ENCODE measurements around the gene PER3. TPM values are rescaled to one million over a fixed set of nuclear protein-coding genes. Genes with fewer than 3 reads are reported as not detected.
A peak's percentile ranks its signal among the peaks of the same experiment; 100 is the strongest.

PER3 gene
- total RNA-seq, 2 donors from 2014 or later: 3.9 to 6.3 TPM

- Mint-ChIP-seq H3K36me3 (ENCODE audit: low read depth) (no peaks in the 10 kb centered on the region), H3K4me1 (no peaks in the 10 kb centered on the region), H3K9me3 (peaks cover 11% of the 10 kb centered on the region), H3K4me3 (no peak overlapping the region), H3K27me3 (ENCODE audit: insufficient read depth) (peaks cover 5% of the 10 kb centered on the region), H3K27ac (no peak overlapping the region)
- TF ChIP-seq, protein P1, sequence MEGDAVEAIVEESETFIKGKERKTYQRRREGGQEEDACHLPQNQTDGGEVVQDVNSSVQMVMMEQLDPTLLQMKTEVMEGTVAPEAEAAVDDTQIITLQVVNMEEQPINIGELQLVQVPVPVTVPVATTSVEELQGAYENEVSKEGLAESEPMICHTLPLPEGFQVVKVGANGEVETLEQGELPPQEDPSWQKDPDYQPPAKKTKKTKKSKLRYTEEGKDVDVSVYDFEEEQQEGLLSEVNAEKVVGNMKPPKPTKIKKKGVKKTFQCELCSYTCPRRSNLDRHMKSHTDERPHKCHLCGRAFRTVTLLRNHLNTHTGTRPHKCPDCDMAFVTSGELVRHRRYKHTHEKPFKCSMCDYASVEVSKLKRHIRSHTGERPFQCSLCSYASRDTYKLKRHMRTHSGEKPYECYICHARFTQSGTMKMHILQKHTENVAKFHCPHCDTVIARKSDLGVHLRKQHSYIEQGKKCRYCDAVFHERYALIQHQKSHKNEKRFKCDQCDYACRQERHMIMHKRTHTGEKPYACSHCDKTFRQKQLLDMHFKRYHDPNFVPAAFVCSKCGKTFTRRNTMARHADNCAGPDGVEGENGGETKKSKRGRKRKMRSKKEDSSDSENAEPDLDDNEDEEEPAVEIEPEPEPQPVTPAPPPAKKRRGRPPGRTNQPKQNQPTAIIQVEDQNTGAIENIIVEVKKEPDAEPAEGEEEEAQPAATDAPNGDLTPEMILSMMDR (conservative IDR thresholded peaks at IDR 0.05): peak; percentile 55
- Histone ChIP-seq H3K9me3 (ENCODE audit: control insufficient read depth, low read length) (peaks cover 12% of the 10 kb centered on the region), H3K27me3 (ENCODE audit: control insufficient read depth, insufficient read depth, low read length, poor library complexity, severe bottlenecking) (no peaks in the 10 kb centered on the region), H3K9ac (ENCODE audit: extremely low read depth, low read length, poor library complexity, severe bottlenecking) (no peak overlapping the region), H3K4me3 (ENCODE audit: low read length) (no peak overlapping the region), H3K4me1 (ENCODE audit: control insufficient read depth, insufficient read depth, low read length) (no peaks in the 10 kb centered on the region), H3K36me3 (ENCODE audit: control insufficient read depth, insufficient read depth, low read length) (no peaks in the 10 kb centered on the region), H3K27ac (ENCODE audit: low read depth, low read length) (no peak overlapping the region)
- no peak for DNase-seq
- WGBS, 2 experiments (ENCODE audit: insufficient coverage in 1 of 2, insufficient read length in 1 of 2): 90 to 91% methylated on average over 2 to 3 of the region's 3 CpGs
These were observed 95.1 kb downstream of the PER3 start for GRCh38 chr1:7879228-7879627.

GRCh38 chr1:7884757-7885156 lies 100.7 kb downstream of the PER3 start:
- peaks cover 28% of the 10 kb centered on the region for H3K27me3 Mint-ChIP-seq (ENCODE audit: insufficient read depth)
- no peak overlapping the region for H3K4me3 ChIP-seq (ENCODE audit: low read length)
- H3K36me3 ChIP-seq (ENCODE audit: control insufficient read depth, insufficient read depth, low read length): no peaks in the 10 kb centered on the region
- no peak overlapping the region for H3K4me3 Mint-ChIP-seq
- H3K4me1 Mint-ChIP-seq: no peaks in the 10 kb centered on the region
- TF ChIP-seq, protein P1 (conservative IDR thresholded peaks at IDR 0.05): no peak
- no peaks in the 10 kb centered on the region for H3K27me3 ChIP-seq (ENCODE audit: control insufficient read depth, insufficient read depth, low read length, poor library complexity, severe bottlenecking)
- no peaks in the 10 kb centered on the region for H3K9me3 ChIP-seq (ENCODE audit: control insufficient read depth, low read length)
- 89 to 93% methylated on average over 1 of the region's 1 CpG for WGBS, 2 experiments (ENCODE audit: insufficient coverage in 1 of 2, insufficient read length in 1 of 2)
- H3K36me3 Mint-ChIP-seq (ENCODE audit: low read depth): no peaks in the 10 kb centered on the region
- H3K27ac ChIP-seq (ENCODE audit: low read depth, low read length): no peak overlapping the region
- no peak for DNase-seq
- no peaks in the 10 kb centered on the region for H3K9me3 Mint-ChIP-seq
- no peaks in the 10 kb centered on the region for H3K4me1 ChIP-seq (ENCODE audit: control insufficient read depth, insufficient read depth, low read length)
- H3K27ac Mint-ChIP-seq: no peak overlapping the region
- H3K9ac ChIP-seq (ENCODE audit: extremely low read depth, low read length, poor library complexity, severe bottlenecking): no peak overlapping the region

DNA sequence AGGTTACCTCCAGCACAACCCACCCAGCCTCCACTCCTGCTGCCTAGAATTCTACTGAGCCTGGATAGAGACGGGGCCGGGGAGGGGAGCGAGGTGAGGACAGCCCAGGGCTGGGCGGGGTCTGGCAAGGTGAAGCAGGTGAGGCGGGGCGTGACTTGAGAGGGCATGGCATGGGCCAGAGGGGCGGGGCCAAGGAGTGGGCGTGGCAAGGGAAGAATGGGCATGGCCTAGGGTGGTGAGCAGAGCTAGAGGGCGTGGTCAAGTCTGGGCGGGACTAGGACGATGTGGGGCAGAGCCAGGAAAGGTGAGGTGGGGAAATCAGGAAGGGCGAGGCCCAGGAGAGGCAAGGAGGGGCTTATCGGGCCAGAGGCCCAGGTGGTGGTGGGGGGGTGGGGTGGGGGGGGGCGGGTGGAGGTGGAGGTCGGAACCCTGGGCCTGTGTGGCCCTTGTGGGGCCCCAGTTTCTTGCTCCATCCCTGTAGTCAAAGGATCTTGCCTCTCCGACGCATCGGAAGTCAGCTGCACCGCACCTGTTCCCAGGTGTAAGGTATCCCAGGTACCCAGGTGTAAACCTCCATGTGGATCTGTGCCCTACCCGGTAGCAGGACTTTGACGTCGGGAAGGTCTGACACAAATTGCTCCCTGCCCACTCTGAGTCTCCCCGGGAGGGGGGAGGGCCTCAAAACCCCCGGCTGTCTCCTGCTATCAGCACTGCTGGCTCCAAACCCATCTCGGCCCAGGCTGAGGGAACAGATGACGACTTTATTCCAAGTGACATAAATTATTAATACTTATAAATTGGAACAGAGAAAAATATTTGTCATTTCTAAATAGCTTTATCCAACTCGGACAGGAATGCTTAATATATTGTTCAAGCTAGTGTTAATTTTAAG lies 101.7 kb downstream of the PER3 start:
- H3K9ac ChIP-seq (ENCODE audit: extremely low read depth, low read length, poor library complexity, severe bottlenecking): no peak overlapping the region

More for the DNA sequence above, 101.7 kb downstream of the PER3 start:
- Mint-ChIP-seq H3K36me3 (ENCODE audit: low read depth) (no peaks in the 10 kb centered on the region), H3K4me1 (no peaks in the 10 kb centered on the region), H3K27me3 (ENCODE audit: insufficient read depth) (peaks cover 28% of the 10 kb centered on the region), H3K9me3 (no peaks in the 10 kb centered on the region), H3K4me3 (no peak overlapping the region), H3K27ac (no peak overlapping the region)
- H3K36me3 ChIP-seq (ENCODE audit: control insufficient read depth, insufficient read depth, low read length): no peaks in the 10 kb centered on the region
- no peaks in the 10 kb centered on the region for H3K4me1 ChIP-seq (ENCODE audit: control insufficient read depth, insufficient read depth, low read length)
- TF ChIP-seq, protein P1 (conservative IDR thresholded peaks at IDR 0.05): no peak
- H3K9me3 ChIP-seq (ENCODE audit: control insufficient read depth, low read length): no peaks in the 10 kb centered on the region
- DNase-seq: peak; percentile 100
- no peak overlapping the region for H3K4me3 ChIP-seq (ENCODE audit: low read length)
- H3K27ac ChIP-seq (ENCODE audit: low read depth, low read length): no peak overlapping the region
- no peaks in the 10 kb centered on the region for H3K27me3 ChIP-seq (ENCODE audit: control insufficient read depth, insufficient read depth, low read length, poor library complexity, severe bottlenecking)
- 83 to 95% methylated on average over 7 to 22 of the region's 27 CpGs for WGBS, 2 experiments (ENCODE audit: insufficient coverage in 1 of 2, insufficient read length in 1 of 2)

Data from endodermal cell (in vitro differentiated cells).